Spleen (tissue), 7 donors: ENCODE measurements around the gene LASP1.

Experiments
- POLR2A ChIP-seq, 3 donors: fragments of 450-650 bp; IDR thresholded peaks; one replicate each; pipeline ENCODE4 v1.5.1; 2017; ENCODE audit warnings: antibody characterized with exemption in 3 of 3, mild to moderate bottlenecking in 1 of 3
- POLR2AphosphoS5 ChIP-seq, 3 donors: sonication (generic); formaldehyde crosslinking; IDR thresholded peaks; one replicate each; pipeline ENCODE4 v1.5.1; 2017; ENCODE audit warnings: antibody characterized with exemption in 3 of 3
- TF ChIP-seq, protein P1 (sequence below), 11 experiments: fragments of 200-600 bp in 7 of 11; fragments of 450-650 bp in 4 of 11; sonication (generic) in 4 of 11; IDR thresholded peaks in 8 of 11; conservative IDR thresholded peaks in 3 of 11; 1 replicate in 7 of 11; 2 replicates in 4 of 11; pipeline versions ENCODE4 v1.4.0 to v1.8.0; 2016 to 2021; ENCODE audit warnings: antibody characterized with exemption in 11 of 11, inconsistent platforms in 4 of 11, mild to moderate bottlenecking in 1 of 11
- donor health status: DM: no; HTN: no; CAD: no; lungs with moderate emphysema.
- donor health status: DM: no; HTN: no; CAD: no.
- donor health status: DM: no; HTN: no; CAD: no.

DNA sequence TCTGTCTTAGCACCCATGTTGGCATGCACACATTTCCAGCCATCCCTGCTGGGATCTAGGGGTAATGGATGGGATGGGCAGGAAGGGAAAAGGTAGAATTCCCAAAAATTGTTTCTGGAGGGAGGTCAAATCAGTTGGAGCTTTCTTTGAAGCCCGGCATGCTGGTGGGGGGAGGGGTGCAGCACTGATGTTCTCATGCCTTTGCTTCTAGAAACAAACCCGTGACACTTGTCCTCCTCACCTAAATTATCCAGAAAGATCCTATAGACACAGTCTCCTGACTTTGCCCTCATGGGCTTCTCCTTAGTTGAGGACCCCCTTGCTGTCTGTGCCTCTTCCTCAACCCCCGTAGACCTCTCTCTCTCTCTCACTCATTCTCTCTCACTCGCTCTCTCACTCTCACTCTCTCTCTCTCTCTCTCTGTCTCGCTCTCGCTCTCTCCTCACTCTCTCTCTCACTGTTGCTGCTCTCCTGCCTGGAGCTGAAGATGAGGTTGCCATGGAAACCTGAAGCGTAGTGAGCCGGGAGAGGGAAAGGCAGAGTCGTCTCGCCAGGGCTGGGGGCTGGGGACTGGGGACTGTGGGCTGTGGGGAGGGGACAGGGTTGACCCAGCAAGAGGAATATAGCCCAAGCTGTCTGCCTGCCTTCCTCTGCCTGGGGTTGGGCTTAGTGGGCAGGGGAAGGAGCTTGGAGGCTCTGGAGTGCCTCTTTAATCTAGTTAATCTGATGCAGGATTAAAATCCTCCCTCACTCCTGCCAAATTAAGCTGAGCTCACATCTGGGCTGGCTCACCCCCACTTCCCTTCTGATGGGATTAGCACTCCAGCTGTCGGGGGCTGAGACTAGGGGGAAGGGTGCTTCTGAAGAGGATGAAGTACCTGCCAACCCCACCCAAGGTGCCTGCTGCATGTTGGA lies 16.1 kb downstream of the LASP1 start:
- TF ChIP-seq POLR2A (IDR thresholded peaks at IDR 0.05) (no peak), POLR2AphosphoS5 (IDR thresholded peaks at IDR 0.05) (no peak)
- TF ChIP-seq, protein P1, sequence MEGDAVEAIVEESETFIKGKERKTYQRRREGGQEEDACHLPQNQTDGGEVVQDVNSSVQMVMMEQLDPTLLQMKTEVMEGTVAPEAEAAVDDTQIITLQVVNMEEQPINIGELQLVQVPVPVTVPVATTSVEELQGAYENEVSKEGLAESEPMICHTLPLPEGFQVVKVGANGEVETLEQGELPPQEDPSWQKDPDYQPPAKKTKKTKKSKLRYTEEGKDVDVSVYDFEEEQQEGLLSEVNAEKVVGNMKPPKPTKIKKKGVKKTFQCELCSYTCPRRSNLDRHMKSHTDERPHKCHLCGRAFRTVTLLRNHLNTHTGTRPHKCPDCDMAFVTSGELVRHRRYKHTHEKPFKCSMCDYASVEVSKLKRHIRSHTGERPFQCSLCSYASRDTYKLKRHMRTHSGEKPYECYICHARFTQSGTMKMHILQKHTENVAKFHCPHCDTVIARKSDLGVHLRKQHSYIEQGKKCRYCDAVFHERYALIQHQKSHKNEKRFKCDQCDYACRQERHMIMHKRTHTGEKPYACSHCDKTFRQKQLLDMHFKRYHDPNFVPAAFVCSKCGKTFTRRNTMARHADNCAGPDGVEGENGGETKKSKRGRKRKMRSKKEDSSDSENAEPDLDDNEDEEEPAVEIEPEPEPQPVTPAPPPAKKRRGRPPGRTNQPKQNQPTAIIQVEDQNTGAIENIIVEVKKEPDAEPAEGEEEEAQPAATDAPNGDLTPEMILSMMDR (IDR thresholded peaks at IDR 0.05 in 8 of 11, conservative IDR thresholded peaks at IDR 0.05 in 3 of 11): no peak
